ENCODE measurements around the gene DHX36. TPM values are rescaled to one million over a fixed set of nuclear protein-coding genes. Genes with fewer than 3 reads are reported as not detected.

Gene DHX36
- 147 TPM for total RNA-seq (ENCODE audit: unreplicated experiment)
- long read RNA-seq, partial matches to known transcripts: 8 of 12 reads
- long read RNA-seq, other reads (novel, unspliced or antisense): 1 of 12 reads

GRCh38 chr3:154323891-154324738 is at the start of gene DHX36:
TSS of gene DHX36 (minus strand) at chr3:154324487. CDS start at chr3:154324416, 71 bp downstream.
- TF ChIP-seq CTCF (IDR thresholded peaks at IDR 0.05; ENCODE audit: partially characterized antibody, unreplicated experiment): no peak
- Mint-ChIP-seq H3K4me1 (ENCODE audit: low read depth, unreplicated experiment) (peaks cover 6% of the 10 kb centered on the region), H3K27ac (ENCODE audit: unreplicated experiment) (peak within 1 kb of the TSS; percentile 94), H3K27me3 (ENCODE audit: unreplicated experiment) (peaks cover 1% of the 10 kb centered on the region), H3K9me3 (ENCODE audit: unreplicated experiment) (peaks cover 1% of the 10 kb centered on the region), H3K36me3 (ENCODE audit: unreplicated experiment) (no peaks in the 10 kb centered on the region), H3K4me3 (ENCODE audit: unreplicated experiment) (peak within 1 kb of the TSS; percentile 94)
- peak; percentile 92 for DNase-seq

- Mint-ChIP-seq H3K27me3 (ENCODE audit: unreplicated experiment) (no peaks in the 10 kb centered on the region), H3K9me3 (ENCODE audit: unreplicated experiment) (no peaks in the 10 kb centered on the region), H3K4me1 (ENCODE audit: low read depth, unreplicated experiment) (no peaks in the 10 kb centered on the region), H3K27ac (ENCODE audit: unreplicated experiment) (no peak overlapping the region), H3K36me3 (ENCODE audit: unreplicated experiment) (no peaks in the 10 kb centered on the region), H3K4me3 (ENCODE audit: unreplicated experiment) (no peak overlapping the region)
- no peak for DNase-seq
- TF ChIP-seq CTCF (IDR thresholded peaks at IDR 0.05; ENCODE audit: partially characterized antibody, unreplicated experiment): no peak
Measured at GRCh38 chr3:154367221-154367620, 42.9 kb upstream of the DHX36 start.

GRCh38 chr3:154364849-154365248 is 40.6 kb upstream of the DHX36 start:
- TF ChIP-seq CTCF (IDR thresholded peaks at IDR 0.05; ENCODE audit: partially characterized antibody, unreplicated experiment): no peak
- no peak overlapping the region for H3K4me3 Mint-ChIP-seq (ENCODE audit: unreplicated experiment)
- no peaks in the 10 kb centered on the region for H3K27me3 Mint-ChIP-seq (ENCODE audit: unreplicated experiment)
- no peaks in the 10 kb centered on the region for H3K9me3 Mint-ChIP-seq (ENCODE audit: unreplicated experiment)
- H3K4me1 Mint-ChIP-seq (ENCODE audit: low read depth, unreplicated experiment): no peaks in the 10 kb centered on the region
- H3K27ac Mint-ChIP-seq (ENCODE audit: unreplicated experiment): no peak overlapping the region
- DNase-seq: no peak
- H3K36me3 Mint-ChIP-seq (ENCODE audit: unreplicated experiment): no peaks in the 10 kb centered on the region

- no peak for DNase-seq
Measured at GRCh38 chr3:154361099-154361498, 36.8 kb upstream of the DHX36 start.

More at GRCh38 chr3:154361099-154361498, 36.8 kb upstream of the DHX36 start:
- H3K36me3 Mint-ChIP-seq (ENCODE audit: unreplicated experiment): no peaks in the 10 kb centered on the region
- no peaks in the 10 kb centered on the region for H3K27me3 Mint-ChIP-seq (ENCODE audit: unreplicated experiment)
- no peak for TF ChIP-seq CTCF (IDR thresholded peaks at IDR 0.05; ENCODE audit: partially characterized antibody, unreplicated experiment)
- H3K27ac Mint-ChIP-seq (ENCODE audit: unreplicated experiment): no peak overlapping the region
- H3K4me1 Mint-ChIP-seq (ENCODE audit: low read depth, unreplicated experiment): no peaks in the 10 kb centered on the region
- H3K9me3 Mint-ChIP-seq (ENCODE audit: unreplicated experiment): no peaks in the 10 kb centered on the region
- no peak overlapping the region for H3K4me3 Mint-ChIP-seq (ENCODE audit: unreplicated experiment)
